GM19455 (cell line): ENCODE data around the gene UGGT2.

Experiments used
- ATAC-seq: cut with Tn5 transposase; IDR thresholded peaks from one replicate; pipeline ENCODE4 v1.9.1; 2021; ENCODE audit not compliant: unreplicated experiment

UGGT2 gene

DNA sequence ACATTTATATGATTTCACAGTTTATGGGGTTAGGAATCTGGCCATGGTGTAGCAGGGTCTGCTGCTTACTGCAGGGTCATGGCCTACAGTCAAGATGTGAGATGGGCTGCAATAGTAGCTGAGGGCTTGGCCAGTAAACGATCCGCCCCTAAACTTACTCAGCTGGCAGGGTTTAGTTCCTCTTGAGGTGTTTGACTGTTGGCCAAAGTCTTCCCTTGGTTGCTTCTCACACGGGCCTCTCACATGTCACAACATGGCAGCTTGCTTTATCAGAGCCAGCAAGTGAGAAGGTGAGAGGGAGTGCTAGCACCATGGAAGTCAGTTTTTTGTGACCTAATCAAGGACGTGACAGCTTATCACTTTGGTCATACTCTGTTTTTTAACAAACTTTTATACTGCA lies 299.1 kb downstream of the UGGT2 start:
- no peak for ATAC-seq

GRCh38 chr13:95752677-95753076 lies 300.5 kb downstream of the UGGT2 start:
- ATAC-seq = no peak
